Ammon's horn (tissue), 1 donor: Measurements from ENCODE around the gene ELOVL2.

Source experiments
- DNase-seq: peaks from one replicate; pipeline ENCODE4 v3.0.0-alpha.2; 2016; ENCODE audit warnings: low spot score

The ELOVL2 gene

GRCh38 chr6:11056871-11057270 is 12.8 kb upstream of the ELOVL2 start:
- no peak for DNase-seq

- no peak for DNase-seq
These were observed 11.1 kb upstream of the ELOVL2 start for GRCh38 chr6:11055127-11055627.

- no peak for DNase-seq
These were observed 10.6 kb upstream of the ELOVL2 start for GRCh38 chr6:11054722-11055121.

GRCh38 chr6:11053307-11053706 is 9.2 kb upstream of the ELOVL2 start:
- no peak for DNase-seq

GRCh38 chr6:11050731-11051130 is 6.6 kb upstream of the ELOVL2 start:
- DNase-seq = no peak

GRCh38 chr6:11044712-11045167 is 635 bp upstream of the ELOVL2 start:
- DNase-seq = no peak

GRCh38 chr6:11043378-11043960 is 636 bp downstream of the ELOVL2 start:
- no peak for DNase-seq

- DNase-seq = no peak
These were observed 1.2 kb downstream of the ELOVL2 start for GRCh38 chr6:11042750-11043377.

- no peak for DNase-seq
These were observed 1.9 kb downstream of the ELOVL2 start for GRCh38 chr6:11042025-11042749.

GRCh38 chr6:11040134-11040533 is 4.0 kb downstream of the ELOVL2 start:
- DNase-seq = no peak

GRCh38 chr6:11039040-11039439 is 5.1 kb downstream of the ELOVL2 start:
- DNase-seq = no peak

- no peak for DNase-seq
These were observed 7.1 kb downstream of the ELOVL2 start for GRCh38 chr6:11036977-11037430.

GRCh38 chr6:11036351-11036740 is 7.8 kb downstream of the ELOVL2 start:
- DNase-seq = no peak

- DNase-seq = no peak
These were observed 8.3 kb downstream of the ELOVL2 start for GRCh38 chr6:11035616-11036350.

GRCh38 chr6:11033825-11034224 is 10.3 kb downstream of the ELOVL2 start:
- DNase-seq = no peak

GRCh38 chr6:11030904-11031303 is 13.2 kb downstream of the ELOVL2 start:
- DNase-seq = no peak

GRCh38 chr6:11028959-11029358 is 15.1 kb downstream of the ELOVL2 start:
- no peak for DNase-seq

GRCh38 chr6:11027565-11028110 is 16.5 kb downstream of the ELOVL2 start:
- no peak for DNase-seq

- no peak for DNase-seq
These were observed 18.0 kb downstream of the ELOVL2 start for GRCh38 chr6:11025921-11026635.

GRCh38 chr6:11025130-11025529 is 19.0 kb downstream of the ELOVL2 start:
- DNase-seq = no peak

- peak; percentile 55 for DNase-seq
These were observed 21.1 kb downstream of the ELOVL2 start for GRCh38 chr6:11023032-11023431.
